Fibroblast of mammary gland (primary cell): ENCODE data around the gene RBM12.

Experiments used
- DNase-seq: peaks from one replicate; pipeline ENCODE4 v3.0.0-alpha.2; 2010; ENCODE audit warnings: low read depth
- H3K4me3 ChIP-seq: 2 replicates; pipeline ENCODE4 v1.5.1; 2011; ENCODE audit warnings: low read depth, mild to moderate bottlenecking, low read length, moderate library complexity; ENCODE audit not compliant: control insufficient read depth
- CTCF ChIP-seq: conservative IDR thresholded peaks from 2 replicates; pipeline ENCODE4 v1.5.1; 2011; ENCODE audit warnings: low read depth, low read length, inconsistent platforms; ENCODE audit not compliant: control insufficient read depth, insufficient read depth

RBM12 gene

DNA sequence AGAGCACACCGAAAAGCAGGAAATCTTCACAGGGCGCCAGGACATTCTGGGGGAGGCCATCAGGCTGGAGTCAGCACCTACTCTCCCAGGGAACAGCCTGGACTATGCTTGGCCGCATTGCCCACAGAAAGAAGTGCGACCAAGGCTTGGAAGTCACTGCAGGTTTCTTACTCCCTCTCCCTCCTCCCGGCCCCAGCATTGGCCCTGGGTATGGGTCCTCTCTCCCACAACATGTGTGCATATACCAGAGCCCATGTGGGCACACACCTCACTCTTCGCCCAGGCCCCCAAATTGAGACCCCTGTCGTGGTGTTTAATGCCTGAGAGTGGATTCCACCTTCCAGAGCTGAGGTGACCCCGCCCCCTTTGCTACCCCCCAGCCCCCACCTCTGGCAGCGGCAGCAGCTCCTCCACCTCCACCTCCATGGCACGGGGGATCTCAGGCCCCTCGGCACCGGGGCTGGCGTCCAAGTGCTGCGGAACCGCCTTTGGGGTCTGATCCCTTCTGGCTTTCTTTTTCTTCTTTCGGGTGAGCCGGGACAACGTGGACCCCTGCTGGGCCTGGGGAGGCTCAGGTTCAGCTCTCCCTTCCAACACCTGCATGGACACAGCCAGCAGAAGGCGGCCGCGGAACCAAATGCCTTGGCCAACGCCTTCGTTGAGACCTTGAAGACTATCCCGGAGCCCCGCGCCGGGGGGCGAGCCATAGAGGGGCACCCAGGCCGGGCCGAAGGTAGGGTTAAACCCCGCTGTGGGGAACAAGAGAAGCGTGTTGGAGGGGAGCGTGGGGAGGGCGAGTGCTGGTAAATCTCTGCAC lies 64.3 kb downstream of the RBM12 start:
- TF ChIP-seq CTCF, result no peak
- DNase-seq, result no peak
- no peak overlapping the region for H3K4me3 ChIP-seq

DNA sequence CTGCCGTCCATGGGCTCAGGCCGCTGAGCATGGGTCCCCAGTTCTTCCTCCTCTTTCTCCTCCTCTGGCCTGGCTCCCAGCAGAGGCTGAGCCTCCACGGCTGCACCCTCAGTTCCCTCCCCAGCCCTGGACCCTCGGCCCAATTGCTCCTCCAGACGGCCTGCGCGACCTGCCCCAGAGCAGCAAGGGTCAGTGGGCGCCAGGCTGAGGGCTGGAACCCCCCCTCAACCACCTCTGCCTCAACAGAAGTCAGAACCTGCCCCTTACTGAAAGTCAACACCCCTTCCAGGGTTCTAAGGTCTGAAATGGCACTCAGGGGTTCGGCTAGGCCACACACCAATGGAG lies 65.0 kb downstream of the RBM12 start:
- H3K4me3 ChIP-seq, result no peak overlapping the region
- TF ChIP-seq CTCF, result no peak
- no peak for DNase-seq
